RWPE2 (cell line): ENCODE data around the gene CACNA2D3.

Experiments
- ATAC-seq: fragments of 200-7000 bp; cut with Tn5 transposase; 3 replicates; pipeline ENCODE4 v1.9.1; 2021; ENCODE audit warnings: low read depth
- DNase-seq: peaks from one replicate; pipeline ENCODE4 v3.0.0-alpha.2; 2020; ENCODE audit warnings: low spot score
- H3K27ac ChIP-seq: fragments of 450-650 bp; 2 replicates; pipeline ENCODE4 v1.5.1; 2017; ENCODE audit warnings: mild to moderate bottlenecking; ENCODE audit not compliant: poor library complexity, severe bottlenecking
- H3K27me3 ChIP-seq: fragments of 250-450 bp; sonication (Bioruptor Pico); 2 replicates; pipeline ENCODE4 v1.5.1; 2021; ENCODE audit warnings: mild to moderate bottlenecking, moderate library complexity; ENCODE audit not compliant: insufficient read depth, poor library complexity, severe bottlenecking
- H3K36me3 ChIP-seq: fragments of 250-450 bp; sonication (Bioruptor Pico); 2 replicates; pipeline ENCODE4 v1.5.1; 2020; ENCODE audit warnings: low read depth, mild to moderate bottlenecking, moderate library complexity
- H3K4me1 ChIP-seq: fragments of 250-450 bp; sonication (Bioruptor Pico); 2 replicates; pipeline ENCODE4 v1.5.1; 2021; ENCODE audit warnings: mild to moderate bottlenecking, moderate library complexity; ENCODE audit not compliant: insufficient read depth, poor library complexity, severe bottlenecking
- H3K4me3 ChIP-seq: fragments of 250-450 bp; sonication (Bioruptor Pico); 2 replicates; pipeline ENCODE4 v1.5.1; 2021; ENCODE audit warnings: mild to moderate bottlenecking, moderate library complexity; ENCODE audit not compliant: severe bottlenecking
- H3K9me3 ChIP-seq: fragments of 250-450 bp; sonication (Bioruptor Pico); 2 replicates; pipeline ENCODE4 v1.5.1; 2021; ENCODE audit warnings: mild to moderate bottlenecking, moderate library complexity; ENCODE audit not compliant: severe bottlenecking
- CTCF ChIP-seq: fragments of 450-650 bp; IDR thresholded peaks from one replicate; pipeline ENCODE4 v1.5.1; 2017; ENCODE audit warnings: mild to moderate bottlenecking, moderate library complexity; ENCODE audit not compliant: poor library complexity, severe bottlenecking

The CACNA2D3 gene

GRCh38 chr3:54533856-54534255 lies 411.5 kb downstream of the CACNA2D3 start:
- DNase-seq: no peak
- Histone ChIP-seq H3K27me3 (no peaks in the 10 kb centered on the region), H3K4me3 (no peak overlapping the region), H3K4me1 (no peaks in the 10 kb centered on the region), H3K27ac (no peak overlapping the region), H3K36me3 (no peaks in the 10 kb centered on the region), H3K9me3 (no peaks in the 10 kb centered on the region)
- TF ChIP-seq CTCF: no peak
- no peak for ATAC-seq

GRCh38 chr3:54535619-54536018 lies 413.3 kb downstream of the CACNA2D3 start:
- no peak for TF ChIP-seq CTCF
- Histone ChIP-seq H3K4me3 (no peak overlapping the region), H3K4me1 (no peaks in the 10 kb centered on the region), H3K27me3 (no peaks in the 10 kb centered on the region), H3K27ac (no peak overlapping the region), H3K9me3 (no peaks in the 10 kb centered on the region), H3K36me3 (no peaks in the 10 kb centered on the region)
- DNase-seq (no peak), ATAC-seq (no peak)

GRCh38 chr3:54536450-54536849 lies 414.1 kb downstream of the CACNA2D3 start:
- Histone ChIP-seq H3K27me3 (no peaks in the 10 kb centered on the region), H3K4me3 (no peak overlapping the region), H3K36me3 (no peaks in the 10 kb centered on the region), H3K9me3 (no peaks in the 10 kb centered on the region), H3K27ac (no peak overlapping the region), H3K4me1 (no peaks in the 10 kb centered on the region)
- no peak for DNase-seq
- no peak for ATAC-seq
- TF ChIP-seq CTCF: no peak

GRCh38 chr3:54537506-54537905 lies 415.2 kb downstream of the CACNA2D3 start:
- no peaks in the 10 kb centered on the region for H3K27me3 ChIP-seq
- H3K27ac ChIP-seq: no peak overlapping the region
- no peaks in the 10 kb centered on the region for H3K36me3 ChIP-seq
- H3K4me1 ChIP-seq: no peaks in the 10 kb centered on the region
- DNase-seq (no peak), ATAC-seq (no peak)
- no peak overlapping the region for H3K4me3 ChIP-seq
- TF ChIP-seq CTCF: no peak
- H3K9me3 ChIP-seq: no peaks in the 10 kb centered on the region

GRCh38 chr3:54538346-54538745 lies 416.0 kb downstream of the CACNA2D3 start:
- no peak for ATAC-seq
- H3K27me3 ChIP-seq: no peaks in the 10 kb centered on the region
- H3K4me1 ChIP-seq: no peaks in the 10 kb centered on the region
- H3K27ac ChIP-seq: no peak overlapping the region
- no peak for DNase-seq
- H3K36me3 ChIP-seq: no peaks in the 10 kb centered on the region
- H3K4me3 ChIP-seq: no peak overlapping the region
- no peaks in the 10 kb centered on the region for H3K9me3 ChIP-seq
- no peak for TF ChIP-seq CTCF
